ENCODE data around the gene POLR2J. TPM values are rescaled to one million over a fixed set of nuclear protein-coding genes. Genes with fewer than 3 reads are reported as not detected.

Gene POLR2J
- total and polyA plus RNA-seq, 2 experiments from 2014 or later: 32.2 to 167 TPM

GRCh38 chr7:102433219-102434038, 45.3 kb downstream of the POLR2J start, which contains the start of gene ORAI2:
ORAI2 (plus strand) TSS chr7:102433575; CDS start chr7:102438957, 5,382 bp downstream.
- Mint-ChIP-seq H3K36me3 (ENCODE audit: low read depth) (peaks cover 4% of the 10 kb centered on the region), H3K27me3 (ENCODE audit: insufficient read depth, low read depth, poor library complexity) (peaks cover 18% of the 10 kb centered on the region), H3K4me3 (peak within 1 kb of the TSS; percentile 80), H3K9me3 (no peaks in the 10 kb centered on the region), H3K4me1 (peaks cover 29% of the 10 kb centered on the region), H3K27ac (no peak within 1 kb of the TSS; the same call in 1 of the 2 replicates)
- peaks cover 26% of the 10 kb centered on the region for H3K4me1 ChIP-seq (ENCODE audit: insufficient read depth)
- H4K20me1 ChIP-seq (replicated peaks; ENCODE audit: insufficient read depth): no peaks in the 10 kb centered on the region
- peak within 1 kb of the TSS; percentile 88 for H3K4me2 ChIP-seq
- no peak for TF ChIP-seq JUNB (IDR thresholded peaks at IDR 0.05; ENCODE audit: unreplicated experiment)
- TF ChIP-seq ETS1 (IDR thresholded peaks at IDR 0.05): no peak
- no peak for TF ChIP-seq REST (IDR thresholded peaks at IDR 0.05; ENCODE audit: unreplicated experiment)
- TF ChIP-seq CREB1 (CRISPR knock-in tag; IDR thresholded peaks at IDR 0.05; ENCODE audit: low read depth): peak; percentile 60
- peak; percentile 57 for TF ChIP-seq POLR2AphosphoS5 (IDR thresholded peaks at IDR 0.05; ENCODE audit: low read depth)
- peak; percentile 55 for ATAC-seq
- no peaks in the 10 kb centered on the region for H3K27me3 ChIP-seq (ENCODE audit: insufficient read depth)
- no peaks in the 10 kb centered on the region; the same call in 1 of the 2 replicates for H3F3A ChIP-seq (replicated peaks; ENCODE audit: low read depth)
- no peaks in the 10 kb centered on the region for H3K36me3 ChIP-seq (ENCODE audit: insufficient read depth)
- no peaks in the 10 kb centered on the region for H3K9me2 ChIP-seq (ENCODE audit: insufficient read depth)
- DNase-seq (ENCODE audit: low spot score): peak; percentile 74
- H2AFZ ChIP-seq: peak within 1 kb of the TSS; percentile 85; the same call in 1 of the 2 replicates
- peak within 1 kb of the TSS; percentile 85 for H3K4me3 ChIP-seq
- H3K79me2 ChIP-seq (replicated peaks; ENCODE audit: insufficient read depth): 0 out of 2 replicates have a peak, but pooled peaks cover 7% of the 10 kb centered on the region
- no peak within 1 kb of the TSS for H3K27ac ChIP-seq (ENCODE audit: low read depth)

GRCh38 chr7:102432442-102433218, 46.1 kb downstream of the POLR2J start:
- Mint-ChIP-seq H3K36me3 (ENCODE audit: low read depth) (peaks cover 4% of the 10 kb centered on the region), H3K27ac (no peak overlapping the region), H3K27me3 (ENCODE audit: insufficient read depth, low read depth, poor library complexity) (peaks cover 18% of the 10 kb centered on the region), H3K9me3 (no peaks in the 10 kb centered on the region), H3K4me3 (peak overlapping the region; percentile 77), H3K4me1 (peaks cover 29% of the 10 kb centered on the region)
- Histone ChIP-seq H3K79me2 (replicated peaks; ENCODE audit: insufficient read depth) (0 out of 2 replicates have a peak, but pooled peaks cover 7% of the 10 kb centered on the region), H3K4me2 (peak overlapping the region; percentile 88), H3K4me1 (ENCODE audit: insufficient read depth) (peaks cover 26% of the 10 kb centered on the region), H2AFZ (peak overlapping the region; percentile 85; the same call in 1 of the 2 replicates), H3K27ac (ENCODE audit: low read depth) (no peak overlapping the region), H3F3A (replicated peaks; ENCODE audit: low read depth) (no peaks in the 10 kb centered on the region; the same call in 1 of the 2 replicates), H4K20me1 (replicated peaks; ENCODE audit: insufficient read depth) (no peaks in the 10 kb centered on the region), H3K36me3 (ENCODE audit: insufficient read depth) (no peaks in the 10 kb centered on the region), H3K4me3 (peak overlapping the region; percentile 85), H3K27me3 (ENCODE audit: insufficient read depth) (no peaks in the 10 kb centered on the region), H3K9me2 (ENCODE audit: insufficient read depth) (no peaks in the 10 kb centered on the region)
- ATAC-seq (peak; percentile 38), DNase-seq (ENCODE audit: low spot score) (no peak)
- no peak for TF ChIP-seq EZH2phosphoT487 (IDR thresholded peaks at IDR 0.05; ENCODE audit: unreplicated experiment)
- no peak for TF ChIP-seq POLR2AphosphoS5 (IDR thresholded peaks at IDR 0.05; ENCODE audit: low read depth)
- no peak for TF ChIP-seq ZNF331 (CRISPR knock-in tag; IDR thresholded peaks at IDR 0.05; ENCODE audit: low read depth)
